HL-60 (cell line): ENCODE results near the gene PLCL2.

ENCODE experiments used
- DNase-seq, 2 experiments: peaks; one replicate each; pipeline ENCODE4 v3.0.0-alpha.2; 2010 to 2020; ENCODE audit warnings: low read depth in 1 of 2, low spot score in 1 of 2
- H3K27ac ChIP-seq: fragments of 250-450 bp; sonication (Bioruptor Pico); replicated peaks from 2 replicates; pipeline ENCODE4 v1.5.1; 2020; ENCODE audit warnings: mild to moderate bottlenecking, moderate library complexity
- H3K27me3 ChIP-seq: fragments of 250-450 bp; sonication (Bioruptor Pico); 2 replicates; pipeline ENCODE4 v1.5.1; 2021; ENCODE audit warnings: mild to moderate bottlenecking, moderate library complexity; ENCODE audit not compliant: insufficient read depth, poor library complexity, severe bottlenecking
- H3K4me3 ChIP-seq: replicated peaks from 2 replicates; pipeline ENCODE4 v1.5.1; 2011; ENCODE audit warnings: mild to moderate bottlenecking, control low read depth, low read length; ENCODE audit not compliant: insufficient read depth
- GABPA ChIP-seq: IDR thresholded peaks from 2 replicates; pipeline ENCODE4 v1.6.1; 2012; ENCODE audit warnings: low read depth
- POLR2AphosphoS5 ChIP-seq: IDR thresholded peaks from 2 replicates; pipeline ENCODE4 v1.6.1; 2012; ENCODE audit warnings: low read depth
- SPI1 ChIP-seq: IDR thresholded peaks from 2 replicates; pipeline ENCODE4 v1.6.1; 2012; ENCODE audit warnings: low read depth, mild to moderate bottlenecking, borderline replicate concordance
- TF ChIP-seq, protein P1 (sequence below): IDR thresholded peaks from 2 replicates; pipeline ENCODE4 v1.6.1; 2012; ENCODE audit warnings: low read depth; ENCODE audit not compliant: insufficient replicate concordance
- TF ChIP-seq, protein P2 (sequence below): IDR thresholded peaks from one replicate; pipeline ENCODE4 v1.5.1; 2011; ENCODE audit warnings: low read length, control low read depth, inconsistent platforms; ENCODE audit not compliant: insufficient read depth

Gene PLCL2

DNA sequence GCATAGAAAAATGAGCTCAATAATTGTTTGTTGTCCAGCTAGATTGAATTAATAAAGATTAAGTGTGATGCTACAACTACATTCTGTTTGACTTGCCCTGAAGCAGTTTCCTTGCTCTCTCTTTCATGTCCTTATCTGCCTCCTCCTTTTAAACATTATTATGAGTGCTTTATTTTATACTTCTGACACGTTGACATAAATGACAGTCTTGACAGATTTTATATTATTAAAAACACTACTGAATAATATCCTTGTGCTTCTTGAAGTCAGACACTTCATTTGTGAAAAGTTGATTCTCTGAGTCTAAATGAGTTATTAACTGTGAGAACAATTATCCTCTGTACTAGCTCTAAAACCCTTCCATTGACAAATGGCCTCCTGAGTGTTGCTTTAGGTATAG lies 58.2 kb downstream of the PLCL2 start:
- Histone ChIP-seq H3K27me3 (no peaks in the 10 kb centered on the region), H3K4me3 (no peak overlapping the region), H3K27ac (no peak overlapping the region)
- TF ChIP-seq POLR2AphosphoS5 = no peak
- no peak for TF ChIP-seq SPI1
- TF ChIP-seq GABPA = no peak
- TF ChIP-seq, protein P1, sequence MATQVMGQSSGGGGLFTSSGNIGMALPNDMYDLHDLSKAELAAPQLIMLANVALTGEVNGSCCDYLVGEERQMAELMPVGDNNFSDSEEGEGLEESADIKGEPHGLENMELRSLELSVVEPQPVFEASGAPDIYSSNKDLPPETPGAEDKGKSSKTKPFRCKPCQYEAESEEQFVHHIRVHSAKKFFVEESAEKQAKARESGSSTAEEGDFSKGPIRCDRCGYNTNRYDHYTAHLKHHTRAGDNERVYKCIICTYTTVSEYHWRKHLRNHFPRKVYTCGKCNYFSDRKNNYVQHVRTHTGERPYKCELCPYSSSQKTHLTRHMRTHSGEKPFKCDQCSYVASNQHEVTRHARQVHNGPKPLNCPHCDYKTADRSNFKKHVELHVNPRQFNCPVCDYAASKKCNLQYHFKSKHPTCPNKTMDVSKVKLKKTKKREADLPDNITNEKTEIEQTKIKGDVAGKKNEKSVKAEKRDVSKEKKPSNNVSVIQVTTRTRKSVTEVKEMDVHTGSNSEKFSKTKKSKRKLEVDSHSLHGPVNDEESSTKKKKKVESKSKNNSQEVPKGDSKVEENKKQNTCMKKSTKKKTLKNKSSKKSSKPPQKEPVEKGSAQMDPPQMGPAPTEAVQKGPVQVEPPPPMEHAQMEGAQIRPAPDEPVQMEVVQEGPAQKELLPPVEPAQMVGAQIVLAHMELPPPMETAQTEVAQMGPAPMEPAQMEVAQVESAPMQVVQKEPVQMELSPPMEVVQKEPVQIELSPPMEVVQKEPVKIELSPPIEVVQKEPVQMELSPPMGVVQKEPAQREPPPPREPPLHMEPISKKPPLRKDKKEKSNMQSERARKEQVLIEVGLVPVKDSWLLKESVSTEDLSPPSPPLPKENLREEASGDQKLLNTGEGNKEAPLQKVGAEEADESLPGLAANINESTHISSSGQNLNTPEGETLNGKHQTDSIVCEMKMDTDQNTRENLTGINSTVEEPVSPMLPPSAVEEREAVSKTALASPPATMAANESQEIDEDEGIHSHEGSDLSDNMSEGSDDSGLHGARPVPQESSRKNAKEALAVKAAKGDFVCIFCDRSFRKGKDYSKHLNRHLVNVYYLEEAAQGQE = no peak
- TF ChIP-seq, protein P2, sequence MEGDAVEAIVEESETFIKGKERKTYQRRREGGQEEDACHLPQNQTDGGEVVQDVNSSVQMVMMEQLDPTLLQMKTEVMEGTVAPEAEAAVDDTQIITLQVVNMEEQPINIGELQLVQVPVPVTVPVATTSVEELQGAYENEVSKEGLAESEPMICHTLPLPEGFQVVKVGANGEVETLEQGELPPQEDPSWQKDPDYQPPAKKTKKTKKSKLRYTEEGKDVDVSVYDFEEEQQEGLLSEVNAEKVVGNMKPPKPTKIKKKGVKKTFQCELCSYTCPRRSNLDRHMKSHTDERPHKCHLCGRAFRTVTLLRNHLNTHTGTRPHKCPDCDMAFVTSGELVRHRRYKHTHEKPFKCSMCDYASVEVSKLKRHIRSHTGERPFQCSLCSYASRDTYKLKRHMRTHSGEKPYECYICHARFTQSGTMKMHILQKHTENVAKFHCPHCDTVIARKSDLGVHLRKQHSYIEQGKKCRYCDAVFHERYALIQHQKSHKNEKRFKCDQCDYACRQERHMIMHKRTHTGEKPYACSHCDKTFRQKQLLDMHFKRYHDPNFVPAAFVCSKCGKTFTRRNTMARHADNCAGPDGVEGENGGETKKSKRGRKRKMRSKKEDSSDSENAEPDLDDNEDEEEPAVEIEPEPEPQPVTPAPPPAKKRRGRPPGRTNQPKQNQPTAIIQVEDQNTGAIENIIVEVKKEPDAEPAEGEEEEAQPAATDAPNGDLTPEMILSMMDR = no peak
- DNase-seq = no peak

DNA sequence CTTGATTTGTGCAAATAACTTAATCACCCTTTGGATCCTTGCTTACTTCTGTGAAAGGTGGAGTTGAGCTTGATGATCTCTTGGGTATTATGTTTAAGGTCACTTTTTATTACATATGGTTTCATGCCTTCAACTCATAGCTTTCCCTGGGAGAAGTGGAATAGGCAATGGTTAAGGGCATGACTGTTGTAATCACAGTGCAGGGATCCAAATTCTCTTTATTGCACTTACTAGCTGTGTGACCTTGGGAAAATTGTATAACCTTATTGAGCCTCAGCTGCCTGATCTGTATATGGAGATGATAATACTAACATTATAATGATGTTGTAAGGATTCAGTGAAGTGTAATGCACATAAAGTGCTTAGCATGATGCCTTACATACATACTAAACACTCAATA lies 59.1 kb downstream of the PLCL2 start:
- H3K27me3 ChIP-seq = no peaks in the 10 kb centered on the region
- H3K4me3 ChIP-seq = no peak overlapping the region
- TF ChIP-seq GABPA (no peak), SPI1 (no peak), POLR2AphosphoS5 (no peak)
- TF ChIP-seq, protein P1 = no peak
- TF ChIP-seq, protein P2 = no peak
- no peak overlapping the region for H3K27ac ChIP-seq
- DNase-seq = no peak

DNA sequence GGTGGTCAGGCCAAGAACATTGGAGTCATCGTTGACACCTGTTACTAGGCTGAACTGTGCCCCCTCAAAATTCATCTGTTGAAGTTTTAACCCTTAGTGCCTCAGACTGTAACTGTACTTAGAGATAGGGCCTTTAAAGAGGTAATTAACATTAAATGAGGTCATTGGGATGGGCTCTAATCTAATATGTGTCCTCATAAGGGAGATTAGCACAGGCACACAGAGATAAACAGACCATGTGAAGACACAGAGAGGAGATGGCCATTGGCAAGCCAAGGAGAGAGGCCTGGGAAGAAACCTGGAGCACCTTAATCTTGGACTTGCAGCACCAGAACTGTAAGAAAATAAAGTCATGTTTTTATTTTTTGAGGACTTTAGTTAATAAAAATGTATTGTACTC lies 59.6 kb downstream of the PLCL2 start:
- Histone ChIP-seq H3K4me3 (no peak overlapping the region), H3K27me3 (no peaks in the 10 kb centered on the region), H3K27ac (no peak overlapping the region)
- DNase-seq = no peak
- TF ChIP-seq, protein P1 = no peak
- no peak for TF ChIP-seq GABPA
- no peak for TF ChIP-seq SPI1
- TF ChIP-seq POLR2AphosphoS5 = no peak
- TF ChIP-seq, protein P2 = no peak
